Measurements from ENCODE around the gene ATP6V0C. TPM values are rescaled to one million over a fixed set of nuclear protein-coding genes. Genes with fewer than 3 reads are reported as not detected.

Gene ATP6V0C
- total RNA-seq, 2 donors from 2014 or later: 176 to 180 TPM

GRCh38 chr16:2523801-2524231, 10.1 kb downstream of the ATP6V0C start:
- no peak for DNase-seq
- no peak for TF ChIP-seq CTCF (conservative IDR thresholded peaks at IDR 0.05)
- Mint-ChIP-seq H3K4me3 (no peak overlapping the region), H3K36me3 (ENCODE audit: low read depth) (peaks cover 33% of the 10 kb centered on the region), H3K4me1 (peaks cover 17% of the 10 kb centered on the region), H3K9me3 (no peaks in the 10 kb centered on the region), H3K27me3 (ENCODE audit: insufficient read depth) (no peaks in the 10 kb centered on the region), H3K27ac (peak overlapping the region; percentile 87)
- 87 to 97% methylated on average over 3 to 6 of the region's 6 CpGs for WGBS, 2 experiments (ENCODE audit: insufficient coverage in 1 of 2, insufficient read length in 1 of 2)
- H3K27ac ChIP-seq (ENCODE audit: low read depth, low read length): no peak overlapping the region
- no peak overlapping the region for H3K9ac ChIP-seq (ENCODE audit: extremely low read depth, low read length, poor library complexity, severe bottlenecking)
- peaks cover 57% of the 10 kb centered on the region for H3K36me3 ChIP-seq (ENCODE audit: control insufficient read depth, insufficient read depth, low read length)
- no peaks in the 10 kb centered on the region for H3K27me3 ChIP-seq (ENCODE audit: control insufficient read depth, insufficient read depth, low read length, poor library complexity, severe bottlenecking)
- no peak overlapping the region for H3K4me3 ChIP-seq (ENCODE audit: low read length)
- peaks cover 8% of the 10 kb centered on the region for H3K4me1 ChIP-seq (ENCODE audit: control insufficient read depth, insufficient read depth, low read length)
- no peaks in the 10 kb centered on the region for H3K9me3 ChIP-seq (ENCODE audit: control insufficient read depth, low read length)

GRCh38 chr16:2524339-2524938, 10.7 kb downstream of the ATP6V0C start:
- no peak overlapping the region for H3K27ac ChIP-seq (ENCODE audit: low read depth, low read length)
- no peak overlapping the region for H3K4me3 Mint-ChIP-seq
- no peaks in the 10 kb centered on the region for H3K9me3 Mint-ChIP-seq
- H3K9ac ChIP-seq (ENCODE audit: extremely low read depth, low read length, poor library complexity, severe bottlenecking): no peak overlapping the region
- DNase-seq: no peak
- no peaks in the 10 kb centered on the region for H3K27me3 ChIP-seq (ENCODE audit: control insufficient read depth, insufficient read depth, low read length, poor library complexity, severe bottlenecking)
- H3K9me3 ChIP-seq (ENCODE audit: control insufficient read depth, low read length): no peaks in the 10 kb centered on the region
- peaks cover 14% of the 10 kb centered on the region for H3K4me1 Mint-ChIP-seq
- no peak overlapping the region for H3K4me3 ChIP-seq (ENCODE audit: low read length)
- H3K4me1 ChIP-seq (ENCODE audit: control insufficient read depth, insufficient read depth, low read length): peaks cover 8% of the 10 kb centered on the region
- H3K36me3 Mint-ChIP-seq (ENCODE audit: low read depth): peaks cover 36% of the 10 kb centered on the region
- H3K27me3 Mint-ChIP-seq (ENCODE audit: insufficient read depth): no peaks in the 10 kb centered on the region
- WGBS, 2 experiments (ENCODE audit: insufficient coverage in 1 of 2, insufficient read length in 1 of 2): 90 to 91% methylated on average over 5 to 9 of the region's 9 CpGs
- peaks cover 57% of the 10 kb centered on the region for H3K36me3 ChIP-seq (ENCODE audit: control insufficient read depth, insufficient read depth, low read length)
- TF ChIP-seq CTCF (conservative IDR thresholded peaks at IDR 0.05): peak; percentile 54
- H3K27ac Mint-ChIP-seq: peak overlapping the region; percentile 79

DNA sequence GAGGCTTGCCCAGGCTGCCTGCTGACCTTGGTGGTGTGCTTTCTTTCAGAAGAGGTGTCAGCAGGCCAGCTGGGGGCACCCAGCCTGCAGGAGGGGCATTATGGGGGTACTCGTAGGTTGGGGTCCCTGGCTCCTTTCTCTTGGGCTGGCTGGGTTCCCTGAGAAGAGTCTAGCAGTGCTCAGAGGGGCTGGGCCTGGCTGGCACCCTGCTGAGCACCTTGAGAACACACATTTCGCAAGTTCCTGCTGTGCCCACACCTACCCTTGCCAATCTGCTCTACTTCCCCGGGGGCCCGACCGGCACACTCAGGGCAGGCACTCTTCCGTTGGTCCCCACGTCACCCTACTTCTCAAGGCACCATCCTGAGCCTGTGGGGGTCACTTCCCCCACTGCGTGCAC, 12.4 kb downstream of the ATP6V0C start:
- Histone ChIP-seq H3K27ac (ENCODE audit: low read depth, low read length) (no peak overlapping the region), H3K27me3 (ENCODE audit: control insufficient read depth, insufficient read depth, low read length, poor library complexity, severe bottlenecking) (no peaks in the 10 kb centered on the region), H3K9me3 (ENCODE audit: control insufficient read depth, low read length) (no peaks in the 10 kb centered on the region), H3K4me3 (ENCODE audit: low read length) (no peak overlapping the region), H3K4me1 (ENCODE audit: control insufficient read depth, insufficient read depth, low read length) (peaks cover 4% of the 10 kb centered on the region), H3K9ac (ENCODE audit: extremely low read depth, low read length, poor library complexity, severe bottlenecking) (no peak overlapping the region), H3K36me3 (ENCODE audit: control insufficient read depth, insufficient read depth, low read length) (peaks cover 61% of the 10 kb centered on the region)
- no peak for TF ChIP-seq CTCF (conservative IDR thresholded peaks at IDR 0.05)
- H3K27me3 Mint-ChIP-seq (ENCODE audit: insufficient read depth): no peaks in the 10 kb centered on the region
- peaks cover 36% of the 10 kb centered on the region for H3K36me3 Mint-ChIP-seq (ENCODE audit: low read depth)
- H3K27ac Mint-ChIP-seq: no peak overlapping the region
- DNase-seq: no peak
- H3K4me1 Mint-ChIP-seq: peaks cover 11% of the 10 kb centered on the region
- H3K4me3 Mint-ChIP-seq: no peak overlapping the region
- no peaks in the 10 kb centered on the region for H3K9me3 Mint-ChIP-seq
- 92 to 93% methylated on average over 4 to 8 of the region's 8 CpGs for WGBS, 2 experiments (ENCODE audit: insufficient coverage in 1 of 2, insufficient read length in 1 of 2)

Measured in endodermal cell (in vitro differentiated cells).